ENCODE data around the gene TPK1.

DNA sequence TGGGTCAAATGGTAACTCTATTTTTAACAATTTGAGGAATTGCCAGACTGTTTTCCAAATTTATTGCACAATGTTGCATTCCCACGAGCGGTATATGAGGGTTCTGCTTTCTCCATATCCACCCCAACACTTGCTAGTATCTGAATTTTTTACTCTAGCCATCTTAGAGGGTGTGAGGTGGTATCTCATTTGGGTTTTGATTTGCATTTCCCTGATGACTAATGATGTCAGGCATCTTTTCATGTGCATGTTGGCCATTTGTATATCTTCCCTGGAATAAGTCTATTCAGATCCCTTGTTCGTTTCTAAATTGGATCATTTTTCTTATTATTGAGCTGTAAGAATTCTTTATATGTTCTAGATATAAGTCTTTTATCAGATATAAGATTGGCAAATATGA lies 97.7 kb downstream of the TPK1 start:
- TF ChIP-seq POLR2A (IDR thresholded peaks at IDR 0.05; ENCODE audit: low read length) (no peak), EP300 (IDR thresholded peaks at IDR 0.05) (no peak), JUNB (IDR thresholded peaks at IDR 0.05) (no peak), RFX5 (IDR thresholded peaks at IDR 0.05) (no peak), HOXA7 (CRISPR knock-in tag; IDR thresholded peaks at IDR 0.05) (no peak), USF2 (IDR thresholded peaks at IDR 0.05) (no peak), HOXB13 (CRISPR knock-in tag; IDR thresholded peaks at IDR 0.05; ENCODE audit: low read depth) (no peak), MAFK (IDR thresholded peaks at IDR 0.05; ENCODE audit: partially characterized antibody) (no peak)
- TF ChIP-seq, protein P1, sequence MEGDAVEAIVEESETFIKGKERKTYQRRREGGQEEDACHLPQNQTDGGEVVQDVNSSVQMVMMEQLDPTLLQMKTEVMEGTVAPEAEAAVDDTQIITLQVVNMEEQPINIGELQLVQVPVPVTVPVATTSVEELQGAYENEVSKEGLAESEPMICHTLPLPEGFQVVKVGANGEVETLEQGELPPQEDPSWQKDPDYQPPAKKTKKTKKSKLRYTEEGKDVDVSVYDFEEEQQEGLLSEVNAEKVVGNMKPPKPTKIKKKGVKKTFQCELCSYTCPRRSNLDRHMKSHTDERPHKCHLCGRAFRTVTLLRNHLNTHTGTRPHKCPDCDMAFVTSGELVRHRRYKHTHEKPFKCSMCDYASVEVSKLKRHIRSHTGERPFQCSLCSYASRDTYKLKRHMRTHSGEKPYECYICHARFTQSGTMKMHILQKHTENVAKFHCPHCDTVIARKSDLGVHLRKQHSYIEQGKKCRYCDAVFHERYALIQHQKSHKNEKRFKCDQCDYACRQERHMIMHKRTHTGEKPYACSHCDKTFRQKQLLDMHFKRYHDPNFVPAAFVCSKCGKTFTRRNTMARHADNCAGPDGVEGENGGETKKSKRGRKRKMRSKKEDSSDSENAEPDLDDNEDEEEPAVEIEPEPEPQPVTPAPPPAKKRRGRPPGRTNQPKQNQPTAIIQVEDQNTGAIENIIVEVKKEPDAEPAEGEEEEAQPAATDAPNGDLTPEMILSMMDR (IDR thresholded peaks at IDR 0.05) = no peak
